Measurements from ENCODE around the gene C5orf15.

GRCh38 chr5:133962801-133963476 is 5.5 kb downstream of the C5orf15 start:
- TF ChIP-seq CTCF (IDR thresholded peaks at IDR 0.05) (no peak), EP300 (IDR thresholded peaks at IDR 0.05; ENCODE audit: low read depth) (no peak), POLR2A (IDR thresholded peaks at IDR 0.05) (no peak), POLR2AphosphoS5 (IDR thresholded peaks at IDR 0.05) (no peak)

All from transverse colon (tissue), 4 donors.